DOHH2 (cell line): ENCODE results near the gene RBM23.

Experiments
- H3F3A ChIP-seq: fragments of 200-600 bp; sonication (generic), shearing (Covaris generic); 2 replicates; pipeline ENCODE4 v1.6.0; 2016; ENCODE audit warnings: antibody characterized with exemption, mild to moderate bottlenecking; ENCODE audit not compliant: control insufficient read depth, insufficient read depth
- H3K27ac ChIP-seq: fragments of 200-600 bp; sonication (generic); 2 replicates; pipeline ENCODE4 v1.5.1; 2014; ENCODE audit warnings: low read depth, mild to moderate bottlenecking, low read length, moderate library complexity
- H3K27me3 ChIP-seq: fragments of 200-600 bp; sonication (generic); 2 replicates; pipeline ENCODE4 v1.6.1; 2014; ENCODE audit warnings: mild to moderate bottlenecking, low read length, mixed read lengths; ENCODE audit not compliant: control insufficient read depth
- H3K36me3 ChIP-seq: fragments of 200-600 bp; sonication (generic); 2 replicates; pipeline ENCODE4 v1.6.1; 2014; ENCODE audit warnings: mild to moderate bottlenecking, low read length, moderate library complexity, mixed read lengths; ENCODE audit not compliant: control insufficient read depth
- H3K4me1 ChIP-seq: fragments of 200-600 bp; sonication (generic); 2 replicates; pipeline ENCODE4 v1.6.1; 2014; ENCODE audit warnings: mild to moderate bottlenecking, low read length, mixed read lengths; ENCODE audit not compliant: control insufficient read depth
- H3K4me2 ChIP-seq: fragments of 200-600 bp; sonication (generic); 2 replicates; pipeline ENCODE4 v1.6.0; 2014; ENCODE audit warnings: mild to moderate bottlenecking, low read length, moderate library complexity
- H3K4me3 ChIP-seq: fragments of 200-600 bp; sonication (generic); 2 replicates; pipeline ENCODE4 v1.5.1; 2014; ENCODE audit warnings: mild to moderate bottlenecking, low read length, mixed read lengths
- H3K79me2 ChIP-seq: fragments of 200-600 bp; sonication (generic); 2 replicates; pipeline ENCODE4 v1.6.1; 2014; ENCODE audit warnings: mild to moderate bottlenecking, low read length, mixed read lengths; ENCODE audit not compliant: control insufficient read depth
- H3K9me2 ChIP-seq: fragments of 200-600 bp; sonication (generic); replicated peaks from 2 replicates; pipeline ENCODE4 v1.6.1; 2014; ENCODE audit warnings: mild to moderate bottlenecking, low read length, mixed read lengths; ENCODE audit not compliant: control insufficient read depth
- H3K9me3 ChIP-seq: fragments of 200-600 bp; sonication (generic); 2 replicates; pipeline ENCODE4 v1.6.1; 2014; ENCODE audit warnings: antibody characterized with exemption, low read length, mixed read lengths; ENCODE audit not compliant: control insufficient read depth, insufficient read depth
- H4K20me1 ChIP-seq: fragments of 200-600 bp; sonication (generic); 2 replicates; pipeline ENCODE4 v1.6.0; 2014; ENCODE audit warnings: low read depth, mild to moderate bottlenecking, antibody characterized with exemption, low read length, moderate library complexity; ENCODE audit not compliant: control insufficient read depth, insufficient read depth
- EZH2phosphoT487 ChIP-seq: fragments of 200-600 bp; sonication (generic); IDR thresholded peaks from 2 replicates; pipeline ENCODE4 v1.6.1; 2017; ENCODE audit warnings: borderline replicate concordance, mild to moderate bottlenecking, antibody characterized with exemption, low read length, moderate library complexity, mixed read lengths
- TF ChIP-seq, protein P1 (sequence below): fragments of 200-600 bp; sonication (generic); IDR thresholded peaks from one replicate; pipeline ENCODE4 v1.5.1; 2014; ENCODE audit warnings: antibody characterized with exemption, mild to moderate bottlenecking, low read depth, low read length; ENCODE audit not compliant: poor library complexity, severe bottlenecking

Gene RBM23

DNA sequence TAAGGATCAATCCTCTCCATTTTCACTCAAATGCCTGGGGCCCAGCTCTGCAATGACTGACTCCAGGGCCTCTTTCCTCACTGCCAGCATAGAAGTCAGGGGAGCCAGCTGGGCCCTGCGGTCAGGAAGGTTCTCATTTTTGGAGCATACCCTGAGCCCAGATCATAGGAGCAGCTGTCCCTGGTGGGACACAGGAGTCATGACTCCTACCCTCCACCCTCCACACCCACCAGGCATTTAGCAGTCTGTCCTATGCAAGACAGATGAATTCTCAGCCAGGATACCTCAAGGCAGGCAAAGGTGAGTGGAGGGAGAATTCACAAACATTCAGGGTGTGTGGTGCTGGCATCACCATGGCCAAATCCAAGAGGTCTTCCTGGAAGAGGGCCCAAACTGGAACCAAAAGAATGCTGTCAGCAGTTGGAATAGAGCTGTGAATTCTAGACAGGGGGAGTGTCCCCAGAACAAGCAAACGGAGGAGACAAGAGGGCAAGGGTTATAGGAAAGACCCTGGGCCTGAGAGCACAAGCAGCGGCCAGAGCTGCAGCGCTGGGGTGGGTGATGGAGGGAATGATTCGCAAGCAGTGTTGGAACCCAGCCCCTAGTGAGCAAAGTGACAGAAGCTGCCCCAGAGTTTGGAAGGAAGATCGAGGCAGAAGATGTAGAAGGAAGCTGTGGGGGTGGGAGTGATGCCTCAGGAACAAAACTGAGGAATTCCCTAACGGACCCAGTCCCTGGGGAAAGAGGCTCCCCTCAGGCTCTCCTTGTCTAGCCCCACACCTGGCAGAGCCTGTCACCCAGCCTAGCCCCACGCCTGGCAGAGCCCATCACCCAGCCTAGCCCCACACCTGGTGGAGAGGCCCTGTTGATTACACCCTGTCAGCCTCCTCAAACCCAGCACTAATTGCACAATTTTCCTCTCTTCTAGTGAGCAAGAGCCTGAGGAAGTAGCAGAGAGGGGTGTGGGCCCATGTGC is 40.4 kb downstream of the RBM23 start:
- Histone ChIP-seq H3F3A (peaks cover 8% of the 10 kb centered on the region; the same call in 1 of the 2 replicates), H3K36me3 (peaks cover 47% of the 10 kb centered on the region), H3K4me3 (no peak overlapping the region), H3K9me3 (no peaks in the 10 kb centered on the region), H4K20me1 (no peaks in the 10 kb centered on the region), H3K4me1 (peaks cover 21% of the 10 kb centered on the region), H3K27me3 (no peaks in the 10 kb centered on the region), H3K79me2 (peaks cover 7% of the 10 kb centered on the region), H3K9me2 (no peaks in the 10 kb centered on the region), H3K4me2 (no peak overlapping the region), H3K27ac (no peak overlapping the region)
- TF ChIP-seq EZH2phosphoT487, result no peak
- TF ChIP-seq, protein P1, sequence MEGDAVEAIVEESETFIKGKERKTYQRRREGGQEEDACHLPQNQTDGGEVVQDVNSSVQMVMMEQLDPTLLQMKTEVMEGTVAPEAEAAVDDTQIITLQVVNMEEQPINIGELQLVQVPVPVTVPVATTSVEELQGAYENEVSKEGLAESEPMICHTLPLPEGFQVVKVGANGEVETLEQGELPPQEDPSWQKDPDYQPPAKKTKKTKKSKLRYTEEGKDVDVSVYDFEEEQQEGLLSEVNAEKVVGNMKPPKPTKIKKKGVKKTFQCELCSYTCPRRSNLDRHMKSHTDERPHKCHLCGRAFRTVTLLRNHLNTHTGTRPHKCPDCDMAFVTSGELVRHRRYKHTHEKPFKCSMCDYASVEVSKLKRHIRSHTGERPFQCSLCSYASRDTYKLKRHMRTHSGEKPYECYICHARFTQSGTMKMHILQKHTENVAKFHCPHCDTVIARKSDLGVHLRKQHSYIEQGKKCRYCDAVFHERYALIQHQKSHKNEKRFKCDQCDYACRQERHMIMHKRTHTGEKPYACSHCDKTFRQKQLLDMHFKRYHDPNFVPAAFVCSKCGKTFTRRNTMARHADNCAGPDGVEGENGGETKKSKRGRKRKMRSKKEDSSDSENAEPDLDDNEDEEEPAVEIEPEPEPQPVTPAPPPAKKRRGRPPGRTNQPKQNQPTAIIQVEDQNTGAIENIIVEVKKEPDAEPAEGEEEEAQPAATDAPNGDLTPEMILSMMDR, result no peak

DNA sequence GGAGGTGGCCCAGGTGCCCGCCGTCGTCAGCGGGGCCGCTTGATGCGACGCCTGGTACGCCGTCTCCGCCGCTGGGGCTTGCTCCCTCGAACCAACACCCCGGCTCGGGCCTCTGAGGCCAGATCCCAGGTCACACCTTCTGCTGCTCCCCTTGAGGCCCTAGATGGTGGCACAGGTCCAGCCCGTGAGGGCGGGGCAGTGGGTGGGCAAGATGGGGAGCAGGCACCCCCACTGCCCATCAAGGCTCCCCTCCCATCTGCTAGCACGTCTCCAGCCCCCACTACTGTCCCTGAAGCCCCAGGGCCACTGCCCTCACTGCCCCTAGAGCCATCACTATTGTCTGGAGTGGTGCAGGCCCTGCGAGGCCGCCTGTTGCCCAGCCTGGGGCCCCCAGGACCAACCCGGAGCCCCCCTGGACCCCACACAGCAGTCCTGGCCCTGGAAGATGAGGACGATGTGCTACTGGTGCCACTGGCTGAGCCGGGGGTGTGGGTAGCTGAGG is 41.9 kb downstream of the RBM23 start:
- Histone ChIP-seq H3F3A (peaks cover 8% of the 10 kb centered on the region), H3K79me2 (peaks cover 21% of the 10 kb centered on the region), H3K27me3 (no peaks in the 10 kb centered on the region), H3K27ac (no peak overlapping the region), H3K36me3 (peaks cover 62% of the 10 kb centered on the region), H3K9me2 (no peaks in the 10 kb centered on the region), H3K9me3 (no peaks in the 10 kb centered on the region), H3K4me2 (no peak overlapping the region), H4K20me1 (peaks cover 6% of the 10 kb centered on the region), H3K4me3 (no peak overlapping the region), H3K4me1 (peaks cover 17% of the 10 kb centered on the region)
- TF ChIP-seq EZH2phosphoT487, result no peak
- TF ChIP-seq, protein P1, result no peak

DNA sequence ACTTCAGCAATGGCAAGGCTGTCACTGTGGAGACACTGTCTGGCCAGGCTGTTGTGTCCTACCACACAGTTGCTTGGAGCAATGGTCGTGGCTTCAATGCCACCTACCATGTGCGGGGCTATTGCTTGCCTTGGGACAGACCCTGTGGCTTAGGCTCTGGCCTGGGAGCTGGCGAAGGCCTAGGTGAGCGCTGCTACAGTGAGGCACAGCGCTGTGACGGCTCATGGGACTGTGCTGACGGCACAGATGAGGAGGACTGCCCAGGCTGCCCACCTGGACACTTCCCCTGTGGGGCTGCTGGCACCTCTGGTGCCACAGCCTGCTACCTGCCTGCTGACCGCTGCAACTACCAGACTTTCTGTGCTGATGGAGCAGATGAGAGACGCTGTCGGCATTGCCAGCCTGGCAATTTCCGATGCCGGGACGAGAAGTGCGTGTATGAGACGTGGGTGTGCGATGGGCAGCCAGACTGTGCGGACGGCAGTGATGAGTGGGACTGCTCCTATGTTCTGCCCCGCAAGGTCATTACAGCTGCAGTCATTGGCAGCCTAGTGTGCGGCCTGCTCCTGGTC is 43.1 kb downstream of the RBM23 start:
- Histone ChIP-seq H3K27me3 (no peaks in the 10 kb centered on the region), H3K36me3 (peaks cover 64% of the 10 kb centered on the region), H3K9me3 (no peaks in the 10 kb centered on the region)

More for the DNA sequence above, 43.1 kb downstream of the RBM23 start:
- Histone ChIP-seq H3K27ac (no peak overlapping the region), H3K4me1 (peaks cover 17% of the 10 kb centered on the region), H3K4me3 (no peak overlapping the region), H3K9me2 (no peaks in the 10 kb centered on the region), H3F3A (peaks cover 6% of the 10 kb centered on the region), H3K79me2 (peaks cover 21% of the 10 kb centered on the region), H3K4me2 (no peak overlapping the region), H4K20me1 (peaks cover 6% of the 10 kb centered on the region)
- TF ChIP-seq, protein P1, result no peak
- TF ChIP-seq EZH2phosphoT487, result no peak
